Subcutaneous abdominal adipose tissue (tissue), 5 donors: ENCODE results near the gene CCNT2.

Source experiments
- H3K27ac ChIP-seq: one replicate; pipeline ENCODE4 v1.7.0; 2013; ENCODE audit warnings: low read depth, mild to moderate bottlenecking, inconsistent platforms, low read length, moderate library complexity
- H3K27me3 ChIP-seq, 5 donors: one replicate each; pipeline ENCODE4 v1.7.0; 2013; ENCODE audit warnings: low read length in 5 of 5, inconsistent platforms in 1 of 5; ENCODE audit not compliant: control insufficient read depth in 5 of 5, insufficient read depth in 4 of 5
- H3K36me3 ChIP-seq, 5 donors: one replicate each; pipeline ENCODE4 v1.7.0; 2013; ENCODE audit warnings: low read length in 5 of 5; ENCODE audit not compliant: control insufficient read depth in 5 of 5, insufficient read depth in 5 of 5
- H3K4me1 ChIP-seq, 5 donors: one replicate each; pipeline ENCODE4 v1.7.0; 2013; ENCODE audit warnings: low read length in 5 of 5, mild to moderate bottlenecking in 3 of 5, moderate library complexity in 1 of 5; ENCODE audit not compliant: control insufficient read depth in 5 of 5, insufficient read depth in 5 of 5
- H3K4me3 ChIP-seq, 5 donors: one replicate each; pipeline ENCODE4 v1.7.0; 2013; ENCODE audit warnings: low read length in 5 of 5, low read depth in 1 of 5
- H3K9ac ChIP-seq, 5 donors: one replicate each; pipeline ENCODE4 v1.7.0; 2013; ENCODE audit warnings: low read length in 5 of 5, mild to moderate bottlenecking in 4 of 5, moderate library complexity in 3 of 5
- H3K9me3 ChIP-seq, 5 donors: one replicate each; pipeline ENCODE4 v1.7.0; 2013; ENCODE audit warnings: low read length in 5 of 5; ENCODE audit not compliant: control insufficient read depth in 5 of 5
- donor health status: healthy.
- donor health status: healthy.
- donor health status: healthy.
- donor health status: healthy.
- donor health status: healthy.

CCNT2 gene

GRCh38 chr2:134936691-134937090 is 18.1 kb downstream of the CCNT2 start:
- Histone ChIP-seq H3K27ac (no peak overlapping the region), H3K9ac (no peak overlapping the region), H3K36me3 (peaks cover 18 to 29% (median 21%) of the 10 kb centered on the region in 5 donors), H3K9me3 (no peaks in the 10 kb centered on the region), H3K4me1 (peaks cover 0 to 31% (median 25%) of the 10 kb centered on the region in 5 donors), H3K4me3 (no peak overlapping the region), H3K27me3 (no peaks in the 10 kb centered on the region)

GRCh38 chr2:134943540-134943939 is 24.9 kb downstream of the CCNT2 start:
- peaks cover 0 to 4% (median 0%) of the 10 kb centered on the region in 5 donors for H3K4me1 ChIP-seq
- no peaks in the 10 kb centered on the region for H3K27me3 ChIP-seq
- H3K9ac ChIP-seq = no peak overlapping the region
- peaks cover 29 to 46% (median 39%) of the 10 kb centered on the region in 5 donors for H3K36me3 ChIP-seq
- H3K27ac ChIP-seq = no peak overlapping the region
- no peak overlapping the region for H3K4me3 ChIP-seq
- H3K9me3 ChIP-seq = no peaks in the 10 kb centered on the region

DNA sequence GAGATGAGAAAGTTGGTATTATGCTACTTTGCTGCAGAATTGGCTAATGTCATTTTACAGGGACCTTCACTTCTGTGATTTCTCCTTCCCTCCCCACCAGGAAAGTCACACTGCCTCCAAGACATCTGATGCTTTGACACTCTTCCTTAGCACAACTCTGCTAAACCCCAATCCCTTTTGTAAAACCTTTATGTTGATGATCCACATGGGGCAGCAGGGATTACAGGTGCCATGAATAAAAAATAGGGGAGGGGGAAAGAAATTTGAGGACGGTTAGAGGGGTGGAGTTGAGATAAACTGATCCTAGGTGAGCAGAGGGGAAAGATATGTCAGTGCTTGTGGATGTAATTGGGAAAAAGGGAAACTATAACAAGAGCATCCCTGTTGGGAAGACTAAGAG is 26.4 kb downstream of the CCNT2 start:
- peaks cover 0 to 4% (median 0%) of the 10 kb centered on the region in 5 donors for H3K4me1 ChIP-seq
- H3K9me3 ChIP-seq = no peaks in the 10 kb centered on the region
- H3K4me3 ChIP-seq = no peak overlapping the region
- no peaks in the 10 kb centered on the region for H3K27me3 ChIP-seq
- H3K27ac ChIP-seq = no peak overlapping the region
- H3K36me3 ChIP-seq = peaks cover 29 to 54% (median 41%) of the 10 kb centered on the region in 5 donors
- H3K9ac ChIP-seq = no peak overlapping the region

- H3K4me3 ChIP-seq = no peak overlapping the region
- H3K4me1 ChIP-seq = peaks cover 0 to 4% (median 0%) of the 10 kb centered on the region in 5 donors
- H3K27ac ChIP-seq = no peak overlapping the region
- no peak overlapping the region for H3K9ac ChIP-seq
- H3K9me3 ChIP-seq = no peaks in the 10 kb centered on the region
- no peaks in the 10 kb centered on the region for H3K27me3 ChIP-seq
- H3K36me3 ChIP-seq = peaks cover 24 to 57% (median 37%) of the 10 kb centered on the region in 5 donors
Observed at GRCh38 chr2:134946073-134946472, 27.5 kb downstream of the CCNT2 start.

DNA sequence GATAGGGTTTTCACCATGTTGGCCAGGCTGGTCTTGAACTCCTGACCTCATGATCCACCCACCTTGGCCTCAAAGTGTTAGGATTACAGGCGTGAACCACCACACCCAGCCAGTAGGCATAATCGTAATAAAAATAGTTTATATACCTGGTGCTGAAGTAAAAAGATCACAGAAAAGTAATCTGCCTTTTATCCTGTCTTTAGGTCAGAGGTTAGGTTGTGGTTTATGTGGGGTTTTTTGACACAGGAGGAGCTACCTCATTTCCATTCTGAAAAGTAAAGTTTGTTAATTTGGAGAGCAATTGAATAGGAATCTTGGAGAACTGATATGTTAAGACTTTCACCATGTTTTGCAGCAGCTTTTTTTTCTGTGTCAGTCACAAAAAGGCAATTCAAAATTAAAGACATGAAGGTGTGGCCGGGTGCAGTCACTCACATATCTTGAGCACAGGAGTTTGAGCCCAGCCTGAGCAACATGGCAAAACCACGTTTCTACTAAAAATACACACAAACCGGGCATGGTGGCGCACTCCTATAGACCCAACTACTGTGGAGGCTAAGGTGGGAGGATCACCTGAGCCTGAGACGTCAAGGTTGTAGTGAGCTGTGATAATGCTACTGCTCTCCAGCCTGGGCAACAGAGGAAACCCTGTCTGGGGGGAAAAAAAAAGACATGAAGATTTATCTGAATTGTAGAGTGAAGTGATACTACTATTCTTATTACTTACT is 31.5 kb downstream of the CCNT2 start:
- Histone ChIP-seq H3K9me3 (no peaks in the 10 kb centered on the region), H3K4me3 (no peak overlapping the region), H3K27me3 (no peaks in the 10 kb centered on the region), H3K9ac (no peak overlapping the region), H3K27ac (no peak overlapping the region), H3K36me3 (peaks cover 50 to 76% (median 60%) of the 10 kb centered on the region in 5 donors), H3K4me1 (no peaks in the 10 kb centered on the region)

DNA sequence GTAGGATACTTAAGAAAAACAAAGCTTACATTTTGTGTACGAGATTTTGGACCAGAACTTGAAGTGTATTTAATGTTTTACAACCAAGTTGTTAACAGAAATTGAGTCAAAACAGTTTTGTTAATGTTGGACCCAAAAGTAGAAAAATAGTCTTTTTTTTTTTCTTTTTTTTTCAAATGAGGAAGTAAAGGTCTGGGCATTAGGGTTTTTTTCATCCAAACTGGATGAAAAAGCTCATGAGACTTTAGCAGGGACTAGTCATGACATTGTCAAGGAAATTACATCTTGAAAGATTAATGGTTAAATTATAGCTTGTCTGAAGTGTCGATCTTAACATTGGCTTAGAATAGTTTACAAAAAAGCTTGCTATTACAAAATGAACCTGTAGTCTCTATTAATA is 32.3 kb downstream of the CCNT2 start:
- no peak overlapping the region for H3K9ac ChIP-seq
- no peak overlapping the region for H3K27ac ChIP-seq
- peaks cover 55 to 80% (median 61%) of the 10 kb centered on the region in 5 donors for H3K36me3 ChIP-seq
- no peaks in the 10 kb centered on the region for H3K9me3 ChIP-seq
- no peaks in the 10 kb centered on the region for H3K27me3 ChIP-seq
- no peak overlapping the region for H3K4me3 ChIP-seq
- H3K4me1 ChIP-seq = no peaks in the 10 kb centered on the region

DNA sequence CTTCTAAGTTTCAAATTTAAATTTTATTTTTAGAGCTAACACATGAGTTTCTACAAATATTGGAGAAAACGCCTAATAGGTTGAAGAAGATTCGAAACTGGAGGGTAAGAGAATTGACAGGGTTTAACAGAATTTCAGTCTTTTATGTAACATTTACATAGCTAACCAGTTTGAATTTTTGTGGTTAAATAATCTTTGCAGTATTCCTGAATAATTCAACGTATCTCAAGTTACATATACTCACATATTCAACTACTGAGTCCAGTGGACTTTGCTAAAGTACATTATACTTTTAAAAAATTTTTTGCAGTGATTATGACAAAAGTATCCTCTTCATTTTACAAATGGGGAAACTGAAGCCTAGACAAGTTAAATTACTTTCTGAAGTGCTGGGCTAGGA is 34.0 kb downstream of the CCNT2 start:
- Histone ChIP-seq H3K36me3 (peaks cover 57 to 79% (median 64%) of the 10 kb centered on the region in 5 donors), H3K9me3 (no peaks in the 10 kb centered on the region), H3K27ac (no peak overlapping the region), H3K4me1 (no peaks in the 10 kb centered on the region), H3K4me3 (no peak overlapping the region), H3K27me3 (no peaks in the 10 kb centered on the region), H3K9ac (no peak overlapping the region)

DNA sequence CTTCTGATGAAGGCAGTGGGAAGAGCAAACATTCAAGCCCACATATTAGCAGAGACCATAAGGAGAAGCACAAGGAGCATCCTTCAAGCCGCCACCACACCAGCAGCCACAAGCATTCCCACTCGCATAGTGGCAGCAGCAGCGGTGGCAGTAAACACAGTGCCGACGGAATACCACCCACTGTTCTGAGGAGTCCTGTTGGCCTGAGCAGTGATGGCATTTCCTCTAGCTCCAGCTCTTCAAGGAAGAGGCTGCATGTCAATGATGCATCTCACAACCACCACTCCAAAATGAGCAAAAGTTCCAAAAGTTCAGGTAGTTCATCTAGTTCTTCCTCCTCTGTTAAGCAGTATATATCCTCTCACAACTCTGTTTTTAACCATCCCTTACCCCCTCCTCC is 35.4 kb downstream of the CCNT2 start:
- no peak overlapping the region for H3K9ac ChIP-seq

GRCh38 chr2:134955744-134956143 is 37.1 kb downstream of the CCNT2 start:
- Histone ChIP-seq H3K27ac (no peak overlapping the region), H3K9me3 (no peaks in the 10 kb centered on the region), H3K4me3 (no peak overlapping the region), H3K4me1 (no peaks in the 10 kb centered on the region), H3K9ac (no peak overlapping the region), H3K27me3 (no peaks in the 10 kb centered on the region), H3K36me3 (peaks cover 38 to 53% (median 49%) of the 10 kb centered on the region in 5 donors)

More for the DNA sequence above, 35.4 kb downstream of the CCNT2 start:
- H3K27ac ChIP-seq = no peak overlapping the region
- no peaks in the 10 kb centered on the region for H3K4me1 ChIP-seq
- H3K36me3 ChIP-seq = peaks cover 47 to 68% (median 53%) of the 10 kb centered on the region in 5 donors
- no peaks in the 10 kb centered on the region for H3K9me3 ChIP-seq
- no peaks in the 10 kb centered on the region for H3K27me3 ChIP-seq
- H3K4me3 ChIP-seq = no peak overlapping the region

GRCh38 chr2:134957477-134957876 is 38.9 kb downstream of the CCNT2 start:
- H3K4me3 ChIP-seq = no peak overlapping the region
- H3K27ac ChIP-seq = no peak overlapping the region
- H3K9ac ChIP-seq = no peak overlapping the region
- no peaks in the 10 kb centered on the region for H3K27me3 ChIP-seq
- H3K36me3 ChIP-seq = peaks cover 34 to 43% (median 40%) of the 10 kb centered on the region in 5 donors
- H3K4me1 ChIP-seq = no peaks in the 10 kb centered on the region
- H3K9me3 ChIP-seq = no peaks in the 10 kb centered on the region
